HG03432 (cell line): ENCODE results near the gene ERLIN1.

ENCODE experiments used
- ATAC-seq: cut with Tn5 transposase; IDR thresholded peaks from one replicate; pipeline ENCODE4 v1.9.1; 2021; ENCODE audit warnings: mild to moderate bottlenecking, moderate library complexity; ENCODE audit not compliant: unreplicated experiment

ERLIN1 gene

DNA sequence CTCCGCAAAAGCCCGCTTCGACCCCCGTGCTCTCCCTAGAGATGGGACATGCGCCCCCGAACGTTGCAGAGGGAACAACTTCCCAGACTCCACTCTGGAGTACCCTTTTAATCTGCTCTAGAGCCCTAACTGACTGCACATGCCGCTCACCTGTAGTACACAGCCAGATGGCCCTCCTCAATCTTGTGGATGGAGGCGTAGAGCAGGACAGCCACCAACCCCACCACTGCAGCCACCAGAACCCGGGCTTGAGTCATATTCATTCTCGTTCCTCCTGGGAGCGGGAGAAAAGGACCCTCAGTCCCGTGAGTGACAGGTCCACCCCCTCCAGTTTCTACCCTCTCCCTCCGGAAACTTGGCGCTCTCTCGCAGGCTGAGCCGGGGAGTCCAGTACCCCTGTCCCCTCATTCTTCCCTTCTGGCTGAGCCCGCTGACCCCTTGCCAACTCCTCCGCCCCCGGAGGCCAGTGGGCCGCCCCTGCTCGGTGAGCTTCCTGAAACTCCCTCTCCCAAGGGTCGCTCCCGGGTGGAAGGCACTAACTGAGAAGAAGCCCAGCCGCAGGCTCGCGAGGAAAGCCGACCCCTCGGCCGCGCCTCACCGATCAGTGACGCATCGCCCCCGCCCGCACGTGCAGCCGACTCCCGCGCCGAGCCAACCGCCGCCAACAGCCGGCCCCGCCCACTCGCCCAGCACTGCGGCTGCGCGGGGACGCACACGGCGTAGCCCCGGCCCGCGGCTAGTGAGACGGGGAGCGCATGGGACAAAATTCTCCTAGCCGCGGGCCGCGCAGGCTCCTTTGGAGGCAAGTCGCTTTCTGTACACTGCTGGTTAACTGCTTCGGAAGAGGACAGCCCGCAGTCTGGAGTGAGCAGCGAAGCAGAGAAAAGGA is at the start of gene ERLIN1:
Gene ERLIN1, minus strand, starts transcription at position 666 of the 889 bp plus-strand sequence. Its CDS starts 403 bp downstream, at position 263.
- ATAC-seq: peak; percentile 89

DNA sequence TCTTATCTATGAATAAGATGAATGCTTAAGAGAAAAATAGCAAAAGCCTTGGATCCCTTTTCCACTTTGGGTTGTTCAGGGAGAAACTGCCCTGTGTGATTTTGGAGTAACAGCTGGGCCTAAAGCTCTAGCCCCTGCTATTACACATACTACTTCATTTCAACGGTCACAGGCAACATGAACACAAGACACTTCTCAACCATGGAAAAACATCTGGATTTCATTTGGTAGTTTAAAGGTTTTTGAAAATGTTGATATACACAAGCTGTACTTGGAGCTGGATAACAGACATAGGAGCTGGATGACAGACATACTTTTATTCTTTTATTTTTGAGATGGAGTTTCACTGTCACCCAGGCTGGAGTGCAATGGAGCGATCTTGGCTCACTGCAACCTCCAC is 46.3 kb upstream of the ERLIN1 start:
- no peak for ATAC-seq

DNA sequence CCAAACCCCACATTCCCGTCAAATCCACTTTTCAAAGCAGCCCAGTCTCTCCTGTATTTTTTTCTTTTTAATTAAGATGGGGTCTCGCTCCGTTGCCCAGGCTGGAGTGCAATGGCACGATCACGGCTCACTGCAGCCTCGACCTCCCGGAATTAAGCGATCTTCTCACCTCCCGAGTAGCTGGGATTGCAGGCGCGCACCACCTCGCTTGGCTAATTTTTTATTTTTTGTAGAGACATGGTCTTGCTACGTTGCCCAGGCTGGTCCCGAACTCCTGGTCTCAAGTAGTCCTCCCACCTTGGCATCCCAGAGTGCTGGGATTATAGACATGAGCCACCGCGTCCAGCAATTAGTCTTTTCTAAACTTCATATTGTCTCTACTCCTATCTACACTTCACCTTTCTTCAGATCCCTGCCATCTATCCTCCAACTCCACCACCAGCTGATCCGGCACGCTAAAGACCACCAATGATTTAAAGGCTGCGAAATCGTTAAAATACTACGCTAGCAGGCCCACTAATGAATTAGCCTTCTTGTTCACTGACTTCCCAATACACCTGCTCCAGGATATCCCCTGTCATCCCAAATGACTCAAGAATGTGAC is 44.1 kb upstream of the ERLIN1 start:
- no peak for ATAC-seq

DNA sequence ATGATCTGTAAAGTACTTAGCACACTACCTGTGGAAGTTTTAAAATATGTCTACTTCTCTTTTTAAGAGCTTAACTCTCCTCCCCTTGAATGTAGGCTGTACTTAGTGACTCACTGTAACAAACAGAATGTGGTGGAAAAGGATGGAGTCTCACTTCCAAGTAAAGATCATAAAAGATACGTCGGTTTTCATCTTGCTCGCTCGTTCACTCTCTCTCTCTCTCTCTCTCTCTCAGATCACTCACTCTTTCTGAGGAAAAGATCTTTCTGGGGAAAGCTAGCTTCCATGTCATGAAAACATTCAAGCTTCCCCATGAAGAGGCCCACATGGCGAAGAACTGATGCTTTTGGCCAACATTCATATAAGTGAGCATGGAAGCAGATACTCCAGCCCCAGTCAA is 38.0 kb upstream of the ERLIN1 start:
- ATAC-seq: no peak

DNA sequence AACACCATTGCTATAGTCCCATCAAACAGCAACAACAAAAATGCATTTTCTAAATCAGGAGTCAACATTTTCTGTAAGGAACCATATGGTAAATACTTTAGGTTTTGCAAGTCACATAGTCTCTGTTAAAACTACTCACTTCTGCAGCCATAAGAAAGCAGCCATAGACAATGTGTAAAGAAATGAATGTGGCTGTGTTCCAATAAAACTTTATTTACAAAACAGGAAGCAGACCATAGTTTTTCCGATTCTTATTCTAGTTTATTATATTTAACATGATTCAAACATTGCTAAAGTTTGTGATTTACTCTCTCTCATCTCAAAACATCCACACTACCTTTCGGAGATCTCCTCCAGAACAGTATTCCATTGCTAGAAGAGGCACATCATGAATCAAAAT is 36.7 kb upstream of the ERLIN1 start:
- ATAC-seq: no peak

DNA sequence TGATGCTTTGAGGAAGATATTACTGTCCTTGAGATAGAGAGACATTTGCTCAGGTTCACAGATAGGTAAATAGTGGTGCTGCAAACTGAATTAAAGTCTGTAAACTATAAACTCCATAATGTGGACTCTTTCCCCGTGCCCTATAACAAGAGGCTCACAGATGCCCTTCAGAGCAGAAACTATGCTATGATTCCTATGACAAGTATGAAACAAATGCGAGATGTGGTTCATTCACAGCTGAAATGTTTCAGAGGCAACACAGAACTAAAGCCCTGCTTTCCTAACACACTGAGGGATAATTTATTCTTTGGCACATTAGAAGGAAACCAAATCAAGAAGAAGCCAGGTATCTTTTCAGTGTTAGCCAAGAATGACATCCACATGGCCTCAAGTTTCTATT is 30.2 kb upstream of the ERLIN1 start:
- ATAC-seq: no peak

DNA sequence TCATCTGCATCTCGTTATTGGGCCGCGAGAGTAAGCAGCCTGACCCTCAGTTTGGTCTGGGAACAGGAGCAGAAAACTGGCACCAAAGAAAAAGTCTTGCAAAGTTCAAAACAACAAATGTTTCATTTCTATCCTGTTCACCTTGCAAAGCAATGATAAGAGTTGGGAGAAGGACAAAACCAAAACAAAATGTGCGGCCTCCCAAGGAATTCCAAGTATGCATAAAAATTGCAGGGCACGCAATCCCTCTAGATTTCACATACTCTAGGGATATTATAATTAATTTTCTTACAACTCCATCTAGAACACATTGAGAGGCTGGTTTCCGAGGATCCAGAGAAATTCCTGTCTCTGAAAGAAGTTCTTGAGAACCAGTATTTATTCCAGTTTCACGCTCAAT is 23.5 kb upstream of the ERLIN1 start:
- no peak for ATAC-seq

DNA sequence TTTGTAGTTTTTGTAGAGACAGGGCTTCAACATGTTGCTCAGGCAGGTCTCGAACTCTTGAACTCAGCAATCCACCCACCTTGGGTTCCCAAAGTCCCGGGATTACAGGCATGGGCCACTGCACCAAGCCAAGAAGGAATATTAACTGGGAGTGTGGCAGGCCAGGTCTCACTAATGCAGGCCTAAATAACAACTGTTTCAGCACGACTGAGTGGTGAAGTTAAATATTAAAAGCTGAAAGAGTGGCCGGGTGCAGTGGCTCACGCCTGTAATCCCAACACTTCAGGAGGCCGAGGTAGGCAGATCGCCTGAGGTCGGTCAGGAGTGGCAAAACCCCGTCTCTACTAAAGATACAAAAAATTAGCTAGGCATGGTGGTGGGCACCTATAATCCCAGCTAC is 22.4 kb upstream of the ERLIN1 start:
- no peak for ATAC-seq

DNA sequence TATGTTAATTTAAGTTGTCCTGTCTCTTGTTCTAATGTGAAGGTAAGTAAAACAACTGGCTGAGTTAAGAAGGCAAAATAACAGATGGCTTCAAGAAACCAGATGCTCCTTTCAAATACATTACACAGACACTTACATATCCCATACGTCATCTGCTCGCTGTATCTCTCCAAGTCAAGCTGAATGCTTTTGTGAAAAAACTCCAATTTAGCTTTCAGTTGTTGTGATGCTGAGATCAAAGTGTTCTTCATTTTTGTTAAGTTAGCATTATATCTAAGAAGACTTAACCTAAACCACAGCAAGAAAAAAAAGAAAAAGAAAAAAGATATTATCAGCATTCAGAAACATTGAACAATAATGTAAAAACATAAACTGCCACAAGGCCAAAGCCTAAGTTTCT is 18.5 kb upstream of the ERLIN1 start:
- ATAC-seq: no peak

DNA sequence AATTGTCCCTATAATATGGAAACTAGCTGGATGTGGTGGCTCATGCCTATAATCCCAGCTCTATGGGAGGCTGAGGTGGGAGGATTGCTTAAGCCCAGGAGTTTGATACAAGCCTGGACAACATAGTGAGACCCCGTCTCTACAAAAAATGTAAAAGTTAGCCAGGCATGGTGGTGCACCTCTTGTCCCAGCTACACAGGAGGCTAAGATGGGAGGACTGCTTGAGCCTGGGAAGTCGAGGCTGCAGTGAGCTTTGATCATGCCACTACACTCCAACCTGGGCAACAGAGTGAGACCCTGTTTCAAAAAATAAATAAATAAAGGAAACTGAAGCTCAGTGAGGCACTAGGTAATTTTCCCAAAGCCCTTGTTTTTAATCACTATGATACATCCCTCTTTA is 15.7 kb upstream of the ERLIN1 start:
- no peak for ATAC-seq

DNA sequence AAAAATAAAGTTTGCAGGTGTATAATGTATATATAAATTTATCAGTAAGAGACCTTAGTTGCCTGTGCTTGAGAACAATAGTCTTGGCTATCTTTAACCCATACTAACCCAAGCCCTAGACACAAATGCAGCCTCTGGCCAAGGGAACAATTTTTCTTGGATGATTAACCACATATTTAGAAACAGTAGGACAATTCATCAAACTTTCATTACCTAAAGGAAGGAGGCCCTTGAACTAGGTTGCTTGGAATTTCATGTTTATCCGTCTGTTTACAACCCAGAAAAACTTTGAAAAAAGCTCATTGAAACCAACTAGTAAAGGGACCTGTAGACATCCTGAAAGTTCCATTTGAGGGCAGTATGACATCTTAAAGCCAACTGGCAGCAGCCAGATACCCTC is 8.9 kb upstream of the ERLIN1 start:
- no peak for ATAC-seq

DNA sequence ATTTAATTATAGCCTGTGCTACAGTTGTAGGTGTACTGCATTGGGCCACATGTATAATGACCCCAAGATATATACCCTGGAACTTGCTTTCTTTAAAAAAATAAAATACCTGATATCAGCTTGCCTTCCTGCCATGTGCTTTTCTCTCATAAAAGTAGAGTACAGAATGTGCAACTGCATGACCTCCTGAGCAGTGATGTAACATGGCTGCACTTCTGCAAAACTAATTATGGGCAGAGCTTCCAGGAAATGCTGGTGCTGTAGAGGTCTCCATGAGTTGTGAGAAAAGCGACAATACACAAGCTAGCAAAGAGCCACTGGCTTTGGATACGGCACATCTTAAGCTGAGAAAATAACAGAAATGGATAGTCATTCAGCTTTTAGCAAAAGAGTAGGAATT is 6.5 kb upstream of the ERLIN1 start:
- no peak for ATAC-seq

DNA sequence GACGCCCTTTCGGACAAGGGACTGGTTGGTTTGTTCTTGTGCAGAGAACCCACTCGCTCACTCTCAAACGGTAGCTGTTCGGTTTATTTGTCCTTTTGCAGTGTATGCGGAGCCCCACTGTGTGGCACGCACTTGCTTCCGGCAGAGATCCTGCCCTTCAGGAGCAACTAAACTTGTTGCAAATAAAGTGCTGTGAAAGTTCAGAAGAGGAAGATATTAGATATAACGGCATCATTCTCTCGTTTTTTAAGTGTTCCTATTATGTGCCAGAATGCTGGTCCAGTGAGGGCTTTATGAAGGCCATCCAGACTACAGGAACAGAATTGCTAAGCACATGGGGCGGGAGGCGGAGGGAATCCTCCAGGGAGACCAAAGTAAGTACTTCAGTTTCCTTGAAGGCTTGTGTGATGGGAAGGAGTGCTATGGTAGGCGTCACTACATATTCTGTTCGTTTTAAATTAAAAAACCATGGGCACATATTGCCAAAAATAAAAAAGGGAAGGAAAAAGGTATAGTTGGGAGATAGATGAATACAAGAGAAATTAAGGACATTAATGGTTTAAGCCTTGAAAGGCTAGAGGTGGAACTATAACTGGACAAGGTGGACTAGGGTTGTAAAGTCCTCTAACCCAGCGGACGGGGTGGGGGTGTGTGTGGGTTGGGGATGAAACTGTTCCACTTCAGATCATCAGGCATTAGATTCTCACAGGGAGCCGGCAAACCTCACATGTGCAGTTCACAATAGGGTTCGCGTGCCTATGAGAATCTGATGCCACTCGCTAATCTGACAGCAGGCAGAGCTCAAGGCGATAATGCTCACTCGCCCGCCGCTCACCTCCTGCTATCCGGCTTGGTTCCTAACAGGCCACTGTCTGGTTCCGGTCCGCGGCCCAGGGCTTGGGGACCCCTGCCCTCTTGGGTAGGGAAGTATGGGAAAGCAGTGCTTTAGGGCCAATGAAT is 704 bp upstream of the ERLIN1 start:
- ATAC-seq: peak; percentile 54

DNA sequence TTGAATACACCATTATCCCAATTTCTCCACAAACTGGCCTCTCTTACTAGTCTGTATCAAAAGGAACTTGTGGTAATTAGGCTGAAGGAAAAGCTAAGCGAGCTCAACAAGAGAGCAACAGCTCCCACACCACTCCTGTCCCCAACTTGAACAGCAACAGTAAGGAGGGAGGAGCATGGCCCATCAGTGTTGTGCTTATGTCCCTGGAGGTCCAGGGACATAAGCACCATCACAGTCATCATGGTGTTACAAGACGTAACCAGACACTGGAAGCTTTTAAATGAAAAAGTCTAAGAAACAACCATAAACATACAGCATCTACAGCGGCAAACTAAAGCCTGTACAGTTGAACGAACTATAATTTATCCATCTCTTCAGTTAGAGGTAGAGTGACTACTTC is 989 bp downstream of the ERLIN1 start:
- ATAC-seq: no peak

DNA sequence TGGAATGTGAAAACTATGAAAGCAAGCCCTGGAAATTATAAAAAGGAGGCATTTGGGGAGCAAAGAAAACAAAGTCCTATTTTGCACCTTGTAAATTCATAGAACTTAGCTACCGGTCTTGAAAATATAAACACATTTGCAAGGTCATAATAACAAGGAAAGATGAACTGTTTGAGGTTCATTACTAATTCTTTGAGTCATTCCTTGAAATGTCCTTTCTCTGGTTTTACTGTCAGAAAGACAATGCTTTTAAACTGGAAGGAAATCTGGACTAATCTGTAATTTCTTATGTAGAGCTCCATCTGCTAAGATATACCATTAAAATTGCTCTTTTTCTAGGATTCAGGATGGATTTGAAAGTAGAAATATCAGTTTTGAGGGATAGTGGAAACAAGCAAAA is 1.4 kb downstream of the ERLIN1 start:
- ATAC-seq: no peak

DNA sequence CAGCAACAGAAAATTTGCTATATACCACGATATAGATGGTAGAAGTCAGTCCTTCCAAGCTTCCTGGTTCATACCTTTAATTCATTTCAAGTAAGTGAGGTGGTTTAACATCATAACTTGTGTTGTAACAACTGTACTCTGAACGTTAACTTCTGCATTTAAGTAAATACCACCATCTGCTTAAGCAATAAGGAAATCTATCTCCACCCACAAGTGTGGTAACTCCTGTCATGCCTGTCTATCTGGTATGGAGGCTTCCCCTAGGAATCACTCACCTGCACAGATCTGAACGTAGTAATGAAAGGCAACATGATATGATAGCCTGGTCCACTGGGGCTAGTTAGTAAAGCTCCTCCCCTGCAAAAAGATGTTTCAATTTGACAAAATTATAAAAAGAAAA is 2.3 kb downstream of the ERLIN1 start:
- ATAC-seq: no peak

DNA sequence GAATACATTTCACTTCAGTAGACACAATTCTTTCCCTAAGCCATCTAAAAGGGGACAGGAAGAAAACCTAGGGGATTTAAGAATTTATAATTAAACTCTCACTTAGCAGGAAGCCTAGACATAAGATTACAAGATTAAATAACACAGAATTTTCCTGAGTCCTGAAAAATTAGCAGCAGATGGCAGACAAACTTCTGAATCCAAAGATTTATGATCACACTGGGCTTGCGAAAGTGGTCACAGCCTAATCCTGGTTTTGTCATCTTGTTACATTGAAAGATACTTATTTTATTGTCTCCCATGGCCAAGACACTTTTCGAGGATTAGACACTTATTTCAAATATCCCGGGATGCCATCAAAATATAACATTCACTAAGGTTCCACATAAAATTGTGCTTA is 2.9 kb downstream of the ERLIN1 start:
- no peak for ATAC-seq

DNA sequence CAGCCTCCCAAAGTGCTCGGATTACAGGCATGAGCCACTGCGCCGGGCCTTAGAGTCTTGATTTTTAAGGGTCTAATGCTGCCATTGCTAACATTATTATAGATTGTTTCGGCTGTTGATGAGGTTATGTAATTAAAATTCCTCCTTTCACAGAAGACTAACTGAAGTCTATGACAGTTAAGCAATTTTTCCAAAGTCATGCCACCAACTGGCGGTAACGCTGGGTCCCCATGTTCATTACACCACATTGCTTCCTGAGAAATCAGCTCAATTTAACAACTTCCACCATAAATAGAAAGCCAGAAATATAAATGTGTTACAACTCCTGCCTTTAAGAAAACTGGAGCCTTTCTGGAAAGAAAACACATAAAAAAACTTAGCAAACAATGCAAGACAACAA is 3.5 kb downstream of the ERLIN1 start:
- ATAC-seq: no peak

DNA sequence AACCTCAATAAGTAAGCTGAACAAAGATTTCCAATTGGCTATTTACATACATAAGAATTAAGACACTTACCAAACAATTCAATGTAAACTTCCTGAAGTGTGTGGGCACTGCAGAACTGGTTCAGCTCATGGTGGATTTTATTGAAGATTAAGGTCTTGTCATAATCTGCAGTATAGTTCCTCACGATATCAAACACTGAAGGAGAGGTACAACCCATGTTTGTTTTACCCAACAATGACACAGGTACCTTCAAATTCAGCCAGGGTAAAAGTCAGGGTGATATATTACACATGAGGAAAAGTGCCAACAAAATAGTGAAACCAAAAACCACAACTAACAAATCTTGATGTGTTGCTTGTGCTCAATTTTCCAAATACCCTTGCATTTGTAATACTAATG is 10.0 kb downstream of the ERLIN1 start:
- ATAC-seq: no peak

DNA sequence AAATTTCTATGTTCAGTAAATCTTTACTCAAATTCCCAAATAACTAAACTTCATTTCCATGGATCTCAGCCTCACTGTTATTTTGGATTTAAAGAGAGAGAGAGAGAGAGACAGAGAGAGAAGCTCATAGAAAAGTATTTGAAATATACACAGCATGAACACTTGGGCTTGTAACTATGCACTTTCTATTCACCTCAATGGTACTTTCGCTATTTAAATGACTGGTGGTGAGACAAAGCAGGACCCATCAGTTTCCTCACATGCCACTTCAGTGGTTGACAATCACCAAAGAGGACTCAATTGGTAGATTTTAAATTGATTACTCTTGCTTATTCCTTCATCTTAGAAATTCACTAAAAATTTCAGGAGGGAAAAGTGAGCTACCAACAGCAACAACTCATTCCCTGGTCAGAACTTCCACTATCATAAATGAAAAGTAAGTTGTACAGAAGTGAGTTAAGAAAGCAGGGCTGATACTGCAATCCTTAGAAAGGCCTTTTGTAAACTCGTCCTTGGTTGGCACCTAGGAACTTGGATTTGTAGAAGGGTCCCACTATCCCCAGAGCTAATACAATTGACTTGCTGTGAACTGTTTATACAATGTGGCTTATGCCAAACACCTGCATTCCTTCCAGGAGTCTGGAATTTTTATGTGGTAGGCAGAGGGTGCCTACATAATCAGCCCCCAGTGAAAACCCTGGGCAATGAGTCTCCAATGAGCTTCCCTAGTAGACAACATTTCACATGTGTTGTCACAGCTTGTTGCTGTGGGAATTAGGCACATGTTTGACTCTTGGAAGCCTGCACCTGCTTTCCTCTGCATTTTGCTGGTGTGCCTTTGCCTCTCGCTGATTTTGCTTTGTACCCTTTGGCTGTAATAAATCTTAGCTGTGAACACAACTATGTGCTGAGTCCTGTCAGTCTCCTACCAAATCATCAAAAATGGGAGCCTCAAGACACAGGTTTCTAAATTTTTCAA is 10.8 kb downstream of the ERLIN1 start:
- ATAC-seq: peak; percentile 87
